CD4-positive, alpha-beta T cell treated with Interleukin-21 for 1 hour (primary cell): Measurements from ENCODE around the gene LRIT1.
"Not testable (repeated sequence)": the region's sequence is repeated elsewhere in the genome, so short reads cannot be mapped to it uniquely, and the experiment has no call there.

Source experiments
- DNase-seq: peaks from one replicate; pipeline ENCODE4 v3.0.0-alpha.2; 2020

Gene LRIT1, protein sequence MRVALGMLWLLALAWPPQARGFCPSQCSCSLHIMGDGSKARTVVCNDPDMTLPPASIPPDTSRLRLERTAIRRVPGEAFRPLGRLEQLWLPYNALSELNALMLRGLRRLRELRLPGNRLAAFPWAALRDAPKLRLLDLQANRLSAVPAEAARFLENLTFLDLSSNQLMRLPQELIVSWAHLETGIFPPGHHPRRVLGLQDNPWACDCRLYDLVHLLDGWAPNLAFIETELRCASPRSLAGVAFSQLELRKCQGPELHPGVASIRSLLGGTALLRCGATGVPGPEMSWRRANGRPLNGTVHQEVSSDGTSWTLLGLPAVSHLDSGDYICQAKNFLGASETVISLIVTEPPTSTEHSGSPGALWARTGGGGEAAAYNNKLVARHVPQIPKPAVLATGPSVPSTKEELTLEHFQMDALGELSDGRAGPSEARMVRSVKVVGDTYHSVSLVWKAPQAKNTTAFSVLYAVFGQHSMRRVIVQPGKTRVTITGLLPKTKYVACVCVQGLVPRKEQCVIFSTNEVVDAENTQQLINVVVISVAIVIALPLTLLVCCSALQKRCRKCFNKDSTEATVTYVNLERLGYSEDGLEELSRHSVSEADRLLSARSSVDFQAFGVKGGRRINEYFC

DNA sequence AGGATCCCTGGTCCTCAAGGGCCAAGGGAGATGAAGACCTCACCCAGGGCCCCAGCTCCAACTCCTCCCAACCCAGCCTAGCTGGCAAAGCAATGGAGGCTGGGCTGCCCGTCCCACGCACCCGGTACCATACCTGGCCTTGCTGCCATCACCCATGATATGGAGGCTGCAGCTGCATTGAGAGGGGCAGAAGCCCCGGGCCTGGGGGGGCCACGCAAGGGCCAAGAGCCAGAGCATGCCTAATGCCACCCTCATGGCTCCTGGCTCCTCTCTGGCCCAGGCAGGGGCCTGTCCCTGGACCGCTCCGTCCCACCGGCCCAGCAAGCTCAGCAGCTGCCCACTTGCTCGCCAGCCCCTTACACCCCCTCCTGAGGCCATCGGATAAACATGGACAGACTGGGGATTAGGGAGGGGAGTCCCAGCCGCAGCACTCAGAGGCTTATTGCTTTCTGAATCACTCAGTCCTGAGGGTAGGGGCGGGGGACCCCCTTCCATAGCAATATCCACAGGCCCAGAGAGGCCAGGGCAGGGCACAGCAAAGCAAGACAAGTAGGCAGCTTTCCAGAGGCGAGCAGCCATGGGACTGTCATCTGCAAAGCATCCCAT, at the start of gene LRIT1:
LRIT1 (minus strand) TSS at position 362 of the 606 bp plus-strand sequence; CDS start at position 255, 107 bp downstream.
- DNase-seq = no peak

DNA sequence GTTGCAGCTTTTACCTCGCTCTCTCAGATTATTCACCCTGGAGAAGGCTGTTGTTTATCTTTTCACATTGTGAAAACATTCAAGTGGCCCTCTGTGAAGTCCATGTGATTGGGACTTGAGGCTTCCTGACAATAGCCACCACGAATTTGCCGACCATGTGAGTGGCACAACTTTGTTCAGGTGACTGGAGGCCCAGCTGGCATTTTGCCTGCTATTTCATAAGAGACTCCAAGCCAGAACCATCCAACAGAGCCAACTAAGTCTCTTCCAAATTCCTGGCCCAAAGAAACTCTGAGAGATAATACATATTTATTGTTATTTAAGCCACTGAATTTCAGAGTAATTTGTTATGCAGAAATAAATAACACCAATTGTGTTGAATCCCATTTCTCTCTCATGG, 48.9 kb upstream of the LRIT1 start:
- no peak for DNase-seq

DNA sequence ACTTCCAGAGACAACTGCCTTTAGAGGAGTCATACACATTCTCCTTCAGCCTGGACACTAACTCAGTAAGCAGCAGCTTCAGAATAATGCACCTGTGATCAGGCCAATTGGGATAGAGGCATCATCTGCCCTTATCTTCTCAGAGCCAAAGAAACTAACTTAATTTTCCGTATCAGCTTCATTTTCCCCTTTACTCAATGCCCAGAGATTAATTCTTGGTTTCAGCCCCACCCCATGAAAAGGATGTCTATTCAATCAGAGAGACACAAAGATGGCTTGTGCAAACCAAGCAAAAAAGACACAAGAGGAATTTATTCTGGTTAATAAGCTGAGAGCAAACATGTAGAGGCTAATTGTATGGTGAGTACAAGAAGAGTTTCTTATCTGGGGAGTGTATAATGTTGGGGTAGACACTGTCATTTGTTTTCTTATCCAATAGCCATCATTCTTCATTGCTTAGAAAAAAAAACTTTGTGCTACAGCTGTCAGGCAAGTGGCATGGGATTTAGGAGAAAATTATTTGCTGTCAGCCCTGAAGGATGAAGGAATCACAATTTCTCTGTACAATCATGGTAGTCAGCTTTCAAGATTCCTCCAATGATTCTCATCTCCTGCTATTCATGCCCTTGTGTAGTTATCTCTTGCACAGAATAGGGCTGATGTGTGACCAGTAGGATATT, 48.3 kb upstream of the LRIT1 start:
- no peak for DNase-seq

DNA sequence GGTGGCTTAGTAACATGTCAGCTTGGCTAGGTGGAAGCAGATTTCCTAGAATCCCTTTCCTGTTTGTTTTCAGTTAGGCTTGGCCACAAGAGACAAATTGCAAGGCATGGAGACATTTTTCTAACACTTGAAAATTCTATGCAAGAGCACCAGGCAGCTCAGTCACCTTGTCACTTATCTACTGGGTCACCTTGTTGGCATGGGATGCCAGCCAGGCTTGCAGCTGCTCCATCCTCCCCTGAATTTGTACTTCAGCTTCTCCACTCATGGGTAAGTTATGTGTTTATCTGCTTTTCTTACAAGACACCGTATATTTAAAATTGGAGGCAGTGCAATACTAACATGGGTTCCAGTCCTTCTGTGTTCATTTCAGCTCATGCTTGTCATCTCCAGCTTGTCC, 46.8 kb upstream of the LRIT1 start:
- DNase-seq = no peak

DNA sequence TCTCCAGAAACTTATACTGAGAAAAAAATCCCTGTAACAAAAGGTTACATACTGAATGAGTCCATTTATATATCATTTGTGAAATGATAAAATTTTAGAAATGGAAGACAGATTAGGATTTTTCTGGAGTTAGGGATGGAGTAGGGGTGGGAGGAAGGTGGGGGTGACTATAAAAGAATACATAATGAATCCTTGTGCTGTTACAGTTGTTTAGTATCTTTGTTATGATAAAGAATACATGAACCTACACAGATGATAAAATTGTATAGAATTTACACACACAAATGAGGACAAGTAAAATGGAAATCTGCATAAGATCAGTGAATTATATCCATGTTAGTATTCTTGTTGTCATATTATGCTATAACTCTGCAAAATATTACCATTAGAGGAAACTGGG, 45.3 kb upstream of the LRIT1 start:
- no peak for DNase-seq

DNA sequence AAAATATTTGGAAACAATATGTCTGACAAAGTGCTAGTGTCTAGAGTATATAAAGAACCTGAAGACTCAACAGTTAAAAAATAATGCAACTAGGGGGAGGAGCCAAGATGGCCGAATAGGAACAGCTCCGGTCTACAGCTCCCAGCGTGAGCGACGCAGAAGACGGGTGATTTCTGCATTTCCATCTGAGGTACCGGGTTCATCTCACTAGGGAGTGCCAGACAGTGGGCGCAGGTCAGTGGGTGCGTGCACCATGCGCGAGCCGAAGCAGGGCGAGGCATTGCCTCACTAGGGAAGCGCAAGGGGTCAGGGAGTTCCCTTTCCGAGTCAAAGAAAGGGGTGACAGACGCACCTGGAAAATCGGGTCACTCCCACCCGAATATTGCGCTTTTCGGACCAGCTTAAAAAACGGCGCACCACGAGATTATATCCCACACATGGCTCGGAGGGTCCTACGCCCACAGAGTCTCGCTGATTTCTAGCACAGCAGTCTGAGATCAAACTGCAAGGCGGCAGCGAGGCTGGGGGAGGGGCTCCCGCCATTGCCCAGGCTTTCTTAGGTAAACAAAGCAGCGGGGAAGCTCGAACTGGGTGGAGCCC, 38.6 kb upstream of the LRIT1 start:
- DNase-seq = not testable (repeated sequence)

DNA sequence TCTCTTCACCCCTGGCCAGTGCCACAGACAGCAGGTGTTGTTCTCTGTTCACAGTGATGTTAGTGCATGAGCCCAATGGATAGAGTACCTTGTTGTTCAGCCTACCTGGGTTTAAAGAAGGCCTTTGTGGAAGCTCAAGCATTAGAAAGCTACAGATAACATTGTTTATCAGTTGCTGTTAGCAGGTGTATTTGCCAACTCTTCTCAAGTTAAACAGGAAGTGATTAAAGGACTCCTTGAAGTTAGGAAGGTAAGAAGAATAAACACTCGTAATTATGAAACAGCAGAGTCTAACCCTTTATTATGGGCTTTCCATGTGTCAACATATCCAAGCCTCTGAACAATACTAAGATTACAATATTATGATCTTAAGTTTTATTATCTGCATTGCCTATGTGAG, 29.4 kb upstream of the LRIT1 start:
- DNase-seq = no peak

DNA sequence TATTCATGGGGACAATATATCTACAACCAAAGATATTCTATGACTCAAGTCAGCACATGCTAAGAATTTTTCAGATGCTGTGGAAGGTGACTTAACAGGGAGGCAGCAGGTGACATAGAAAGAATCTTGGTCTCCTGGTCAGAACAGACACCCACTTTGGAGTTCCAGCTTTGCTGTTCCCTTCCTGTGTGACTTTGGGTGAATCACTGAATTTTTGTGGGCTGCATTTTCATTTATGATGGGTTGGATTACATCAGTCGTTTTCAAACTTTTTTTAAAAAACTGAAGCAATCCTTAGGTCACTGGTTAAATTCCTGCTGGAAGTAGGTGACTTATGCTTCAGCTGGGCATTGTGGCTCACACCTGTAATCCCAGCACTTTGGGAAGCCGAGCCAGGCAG, 28.4 kb upstream of the LRIT1 start:
- no peak for DNase-seq

DNA sequence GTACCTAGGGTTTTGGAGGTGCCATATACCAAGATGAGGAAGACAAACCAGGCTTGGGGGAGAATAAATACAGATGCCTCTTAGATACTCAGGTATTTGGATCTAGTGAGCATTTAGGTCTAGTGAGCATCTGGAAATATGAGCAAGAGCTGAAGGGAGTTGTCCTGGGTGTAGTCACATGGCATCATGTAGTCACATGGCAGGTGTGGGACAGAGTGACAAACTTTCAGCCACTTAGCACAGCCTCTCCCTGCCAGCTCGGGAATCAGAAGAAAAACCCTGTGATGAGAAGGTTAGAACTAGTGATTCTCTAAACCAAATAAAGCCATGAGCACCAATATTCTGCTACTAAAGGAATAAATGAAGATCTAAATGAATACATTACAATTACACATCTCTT, 27.8 kb upstream of the LRIT1 start:
- DNase-seq = no peak

DNA sequence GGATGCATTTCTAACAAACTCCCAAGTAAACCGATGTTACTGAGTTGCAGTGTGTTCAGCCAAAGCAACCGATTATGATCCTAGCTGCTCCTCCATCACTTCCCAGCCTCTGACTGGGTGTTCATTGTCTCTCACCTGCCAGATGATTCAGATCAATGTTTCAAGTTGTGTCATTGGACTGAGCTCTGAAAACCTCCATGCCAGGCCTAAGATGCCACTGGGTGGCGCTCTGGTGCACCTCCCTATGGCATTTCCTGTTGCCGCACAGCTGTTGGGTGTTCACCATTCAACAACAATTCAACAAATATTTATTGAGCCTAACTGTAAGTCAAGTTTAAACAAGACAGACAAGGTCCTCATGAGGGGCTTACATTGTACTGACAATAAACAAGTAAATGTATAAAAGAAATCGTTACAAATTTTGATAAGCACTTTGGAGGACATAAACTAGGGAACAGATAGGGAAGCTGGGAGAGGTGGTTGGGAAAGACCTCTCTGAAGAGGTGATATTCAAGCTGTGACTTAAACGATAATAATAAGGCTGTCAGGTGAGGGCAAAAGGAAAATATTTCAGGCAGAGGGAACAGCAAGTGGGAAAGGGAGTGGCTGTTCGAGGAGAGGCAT, 26.3 kb upstream of the LRIT1 start:
- DNase-seq = peak; percentile 56

DNA sequence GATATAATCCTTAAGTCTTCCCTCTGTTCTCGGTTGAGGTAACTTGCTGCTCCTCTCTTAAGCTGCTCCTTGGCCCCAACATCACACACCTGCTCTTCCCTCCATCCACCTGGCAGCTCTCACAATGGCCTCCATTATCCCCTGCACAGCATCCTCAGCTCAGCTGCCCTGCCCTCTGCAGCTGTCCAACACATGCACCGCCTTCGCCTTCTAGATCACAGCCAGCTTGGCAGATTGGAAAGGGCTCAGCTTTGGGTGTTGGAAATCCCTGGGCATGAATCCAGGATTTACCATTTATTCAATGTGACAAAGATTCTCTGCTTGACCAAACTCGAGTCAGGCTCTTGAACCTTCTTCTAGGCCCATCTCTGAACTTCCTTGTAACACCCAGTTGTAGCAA, 24.1 kb upstream of the LRIT1 start:
- no peak for DNase-seq

DNA sequence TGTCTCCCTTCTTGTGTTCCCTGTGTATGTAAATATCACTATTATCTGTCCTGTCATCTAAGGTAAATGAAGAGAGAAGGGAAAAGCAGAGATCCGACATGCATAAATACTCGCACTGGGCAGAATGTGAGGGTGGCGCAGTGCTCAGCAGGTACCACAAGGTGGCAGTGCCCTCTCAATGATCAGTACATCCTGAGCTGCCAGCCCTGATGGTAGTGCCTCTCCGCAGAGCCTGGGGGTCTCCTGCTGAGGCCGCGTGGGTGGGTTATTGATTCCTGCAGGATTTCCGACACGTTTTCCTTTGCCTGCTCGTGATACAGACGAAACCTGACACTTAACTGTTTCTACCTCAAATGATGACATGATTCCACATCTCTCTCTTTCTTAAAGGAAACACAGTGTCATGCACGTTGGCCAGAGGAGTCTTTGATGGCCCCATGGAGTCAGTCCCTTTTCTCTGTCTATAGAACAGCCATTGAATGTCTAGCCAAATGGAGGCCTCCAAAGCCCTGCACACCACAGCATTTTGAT, 23.3 kb upstream of the LRIT1 start:
- peak; percentile 66 for DNase-seq

DNA sequence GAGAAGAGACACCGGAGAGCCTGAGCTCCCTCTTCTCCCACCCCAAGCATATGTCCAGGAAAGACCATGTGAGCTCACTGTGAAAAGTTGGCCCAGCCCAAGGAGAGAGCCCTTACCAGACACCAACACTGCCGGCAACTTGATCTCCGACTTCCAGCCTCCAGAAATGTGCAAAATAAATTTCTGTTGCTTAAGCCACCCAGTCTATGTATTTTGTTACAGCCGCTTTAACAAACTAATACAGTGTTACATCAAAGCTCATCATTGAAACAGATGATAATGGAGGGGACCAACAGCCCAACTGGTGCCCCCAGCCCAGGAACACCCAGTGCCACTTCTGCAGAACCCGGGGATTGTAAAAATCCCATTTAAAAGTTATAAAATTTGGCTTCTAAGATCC, 22.4 kb upstream of the LRIT1 start:
- DNase-seq = no peak

DNA sequence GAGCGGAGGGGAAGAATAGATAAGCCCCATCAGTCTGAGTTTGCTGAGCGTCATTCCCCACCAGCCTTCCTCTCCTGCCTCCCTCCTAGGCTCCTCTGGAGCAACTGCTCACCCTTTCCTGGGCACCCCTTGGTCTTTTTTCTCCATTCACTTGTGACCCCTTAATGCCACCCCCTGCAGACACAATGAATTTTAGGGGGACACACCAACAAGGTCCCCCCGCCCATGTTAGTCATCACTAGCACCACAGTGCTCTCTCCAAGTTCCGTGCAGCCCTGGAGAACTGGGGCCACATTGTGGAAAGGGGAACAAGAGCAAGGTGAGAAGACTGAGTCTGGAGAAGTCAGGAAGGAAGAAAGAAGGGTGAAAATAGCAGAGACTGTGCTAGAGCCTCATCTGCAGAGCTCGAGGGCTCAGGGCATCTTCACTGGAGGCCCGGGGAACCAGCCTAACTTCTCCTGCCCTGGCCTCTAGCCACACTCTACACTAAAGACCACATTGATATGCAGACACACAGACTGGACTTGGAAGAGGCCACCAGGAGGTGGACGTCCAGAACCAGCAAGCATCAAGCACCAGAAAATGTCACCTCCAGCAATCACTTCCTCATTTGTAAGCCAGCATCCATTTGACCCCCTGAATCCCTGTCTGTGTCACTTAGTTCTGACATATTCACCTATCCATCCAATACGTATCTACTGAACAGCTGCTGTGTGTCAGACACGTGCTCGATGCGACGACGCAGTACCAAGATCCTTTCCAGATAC, 21.0 kb upstream of the LRIT1 start:
- DNase-seq = no peak

DNA sequence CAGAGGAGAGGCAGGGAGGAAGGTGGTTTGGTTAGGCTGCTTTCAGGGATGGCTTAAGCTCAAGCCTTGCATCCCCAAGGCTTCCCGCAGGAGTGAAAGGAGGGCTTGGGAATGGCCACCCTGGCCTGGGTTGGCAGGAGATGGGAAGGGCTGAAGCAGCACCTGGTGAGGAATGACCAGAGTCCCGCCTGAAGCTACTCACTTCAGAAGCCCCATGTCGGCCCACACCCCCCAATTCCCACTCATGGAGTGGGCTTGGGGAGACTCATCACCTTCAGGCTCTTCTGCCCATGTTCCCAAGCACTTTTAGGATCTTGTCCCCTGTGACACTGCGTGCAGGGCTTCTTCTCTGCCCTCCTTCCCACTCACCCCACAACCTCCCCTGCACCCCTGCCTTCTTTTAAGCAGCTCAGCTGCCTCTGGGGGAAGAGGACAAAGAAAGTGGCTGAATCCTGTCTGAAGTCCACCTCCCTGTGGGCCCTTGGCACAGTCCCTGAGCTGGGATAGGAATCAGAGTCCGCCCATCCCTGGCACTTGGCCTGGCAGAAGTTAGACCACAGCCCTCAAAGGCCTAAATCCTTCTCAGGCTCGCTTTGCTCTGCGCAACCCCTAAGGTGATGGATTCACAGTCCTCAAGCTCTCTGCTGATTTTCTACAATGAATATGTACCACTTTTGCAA, 20.0 kb upstream of the LRIT1 start:
- DNase-seq = no peak

DNA sequence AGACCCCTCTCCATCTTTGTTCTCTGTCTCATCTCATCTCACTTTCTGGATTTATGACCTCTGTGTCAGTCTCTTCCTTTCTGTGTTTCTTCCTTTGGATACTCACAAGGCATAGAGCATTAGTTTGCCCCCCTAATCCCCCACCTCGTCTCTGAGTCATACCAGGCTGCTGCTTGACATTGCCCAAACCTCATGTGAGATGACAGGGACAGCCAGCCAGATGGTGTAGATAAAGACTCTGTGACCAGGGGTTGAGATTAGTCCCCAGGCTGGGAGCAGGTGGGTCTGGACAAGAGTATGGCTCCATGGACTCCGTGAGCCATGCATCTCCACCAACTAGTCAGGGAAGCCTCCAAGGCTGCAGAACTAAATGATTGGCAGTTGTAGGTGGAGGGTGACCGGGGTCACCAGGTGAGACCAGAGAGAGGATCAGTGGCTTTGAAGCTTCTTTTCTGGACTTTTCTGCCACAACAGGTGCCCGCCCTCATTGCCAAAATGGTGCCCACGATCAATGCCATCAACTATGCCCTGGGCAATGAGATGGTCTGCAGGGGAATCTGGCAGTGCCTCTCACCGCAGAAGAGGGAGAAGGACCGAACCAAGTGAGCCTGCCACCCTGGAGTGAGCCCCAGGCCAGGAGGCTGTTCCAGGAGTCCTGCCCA, 16.8 kb upstream of the LRIT1 start:
- no peak for DNase-seq

DNA sequence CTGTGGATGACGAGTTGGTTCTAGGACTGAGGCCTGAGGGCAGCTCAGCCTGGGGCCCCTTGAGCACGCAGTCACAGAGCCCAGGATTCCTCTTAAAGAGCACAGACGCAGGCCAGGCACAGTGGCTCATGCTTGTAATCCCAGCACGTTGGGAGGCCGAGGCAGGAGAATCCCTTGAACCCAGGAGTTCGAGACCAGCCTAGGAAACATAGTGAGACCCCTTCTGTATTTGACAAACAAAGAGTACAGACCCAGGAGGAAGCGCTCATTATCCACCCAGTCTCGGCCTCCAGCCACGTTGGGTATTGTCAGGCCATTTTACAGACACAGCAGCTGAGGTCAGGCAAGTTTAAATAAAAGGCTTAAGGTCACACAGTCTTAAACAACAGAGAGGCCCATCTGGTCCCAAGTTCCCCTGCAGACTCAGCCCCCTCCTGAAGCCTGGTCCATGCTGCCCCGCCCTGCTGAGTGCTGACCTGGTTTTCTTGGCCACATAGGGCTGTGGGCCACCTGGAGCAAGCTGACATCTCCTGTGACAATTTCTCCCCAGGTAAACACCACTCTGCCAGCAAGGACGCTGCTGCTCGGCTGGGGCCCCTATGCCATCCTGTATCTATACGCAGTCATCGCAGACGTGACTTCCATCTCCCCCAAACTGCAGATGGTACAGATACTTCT, 16.1 kb upstream of the LRIT1 start:
- no peak for DNase-seq

DNA sequence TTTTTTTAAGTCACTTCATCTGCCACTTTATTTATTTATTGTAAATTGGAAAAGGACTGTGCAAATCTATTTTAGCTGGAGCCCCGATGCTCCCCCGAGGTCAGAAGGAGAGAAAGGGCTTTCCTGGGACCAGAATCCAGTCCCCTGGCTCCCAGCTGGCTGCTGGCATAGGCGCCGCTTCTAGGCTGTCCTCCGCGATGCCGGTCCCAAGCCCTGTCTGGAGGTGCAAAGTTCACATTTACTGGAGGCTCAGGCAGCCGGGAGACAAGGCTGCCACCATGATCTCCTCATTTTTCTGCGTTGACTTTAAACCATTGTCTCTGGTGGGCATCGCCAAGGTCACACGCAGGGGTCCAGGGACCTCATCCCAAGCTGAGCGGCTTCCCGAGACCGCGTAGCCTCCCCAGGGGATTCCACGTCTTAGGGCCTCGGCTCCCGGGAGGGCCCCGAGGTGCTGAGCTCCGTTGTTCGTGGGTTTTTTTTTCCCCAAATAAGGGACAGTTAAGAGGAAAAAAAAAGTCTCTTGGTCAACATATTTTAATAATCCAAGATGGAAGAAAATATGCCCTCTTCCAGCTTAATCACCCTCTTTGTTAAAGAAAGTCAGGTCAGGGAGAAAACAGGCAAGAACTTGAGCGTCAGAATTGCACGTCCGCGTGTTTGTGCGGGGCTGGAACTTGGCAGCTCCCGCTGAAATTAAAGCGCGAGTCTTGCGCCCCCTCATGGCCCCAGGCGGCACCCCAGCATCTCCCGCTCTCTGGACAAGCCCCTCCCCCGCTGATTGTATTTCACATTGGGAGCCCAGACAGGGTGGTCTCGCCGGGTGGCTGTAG, 15.4 kb upstream of the LRIT1 start:
- peak; percentile 29 for DNase-seq
